ENCODE data around the gene MAGEA11.

DNA sequence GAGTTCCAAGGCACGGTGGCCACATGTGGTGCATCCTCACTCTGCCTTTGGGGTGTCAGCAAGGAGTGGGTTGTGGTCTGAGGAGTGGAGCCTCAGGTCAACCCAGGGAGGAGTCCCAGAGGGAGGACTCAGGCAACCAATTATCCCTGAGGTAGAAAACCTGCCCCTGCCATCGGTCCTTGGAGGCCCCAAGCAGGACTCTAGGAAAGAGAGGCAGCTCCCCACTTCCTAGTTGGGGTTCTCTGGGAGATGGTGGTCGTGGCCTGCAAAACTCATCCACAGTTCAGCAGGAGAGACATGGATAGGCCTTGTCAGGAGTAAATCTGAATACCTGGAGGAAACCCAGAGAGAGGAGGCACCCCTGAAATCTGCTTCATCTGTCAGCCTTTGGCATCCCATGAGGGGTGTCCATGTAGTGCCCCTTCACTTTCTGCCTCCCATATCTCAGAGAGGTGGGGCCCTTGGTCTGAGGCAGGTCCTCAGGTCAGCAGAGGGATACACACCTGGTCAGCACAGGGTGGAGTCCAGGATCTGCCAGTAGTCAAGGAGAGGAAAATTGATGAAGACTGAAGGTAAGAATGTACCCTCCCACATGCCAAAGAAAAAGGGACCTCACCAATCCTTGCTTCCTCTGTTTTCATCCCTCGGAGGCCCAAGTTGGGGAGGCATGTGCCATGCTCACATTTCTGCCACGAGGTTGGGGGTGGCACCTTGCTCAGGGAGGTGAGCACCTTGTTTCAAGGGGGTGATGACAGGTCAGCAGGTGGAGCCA lies 1.6 kb downstream of the MAGEA11 start:
- TF ChIP-seq, protein P1, sequence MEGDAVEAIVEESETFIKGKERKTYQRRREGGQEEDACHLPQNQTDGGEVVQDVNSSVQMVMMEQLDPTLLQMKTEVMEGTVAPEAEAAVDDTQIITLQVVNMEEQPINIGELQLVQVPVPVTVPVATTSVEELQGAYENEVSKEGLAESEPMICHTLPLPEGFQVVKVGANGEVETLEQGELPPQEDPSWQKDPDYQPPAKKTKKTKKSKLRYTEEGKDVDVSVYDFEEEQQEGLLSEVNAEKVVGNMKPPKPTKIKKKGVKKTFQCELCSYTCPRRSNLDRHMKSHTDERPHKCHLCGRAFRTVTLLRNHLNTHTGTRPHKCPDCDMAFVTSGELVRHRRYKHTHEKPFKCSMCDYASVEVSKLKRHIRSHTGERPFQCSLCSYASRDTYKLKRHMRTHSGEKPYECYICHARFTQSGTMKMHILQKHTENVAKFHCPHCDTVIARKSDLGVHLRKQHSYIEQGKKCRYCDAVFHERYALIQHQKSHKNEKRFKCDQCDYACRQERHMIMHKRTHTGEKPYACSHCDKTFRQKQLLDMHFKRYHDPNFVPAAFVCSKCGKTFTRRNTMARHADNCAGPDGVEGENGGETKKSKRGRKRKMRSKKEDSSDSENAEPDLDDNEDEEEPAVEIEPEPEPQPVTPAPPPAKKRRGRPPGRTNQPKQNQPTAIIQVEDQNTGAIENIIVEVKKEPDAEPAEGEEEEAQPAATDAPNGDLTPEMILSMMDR (conservative IDR thresholded peaks at IDR 0.05; ENCODE audit: low read depth in 2 of 2): no peak
- TF ChIP-seq POLR2AphosphoS5 (IDR thresholded peaks at IDR 0.05; ENCODE audit: low read depth) (no peak), EZH2 (IDR thresholded peaks at IDR 0.05; ENCODE audit: low read depth, unreplicated experiment) (no peak), EZH2phosphoT487 (IDR thresholded peaks at IDR 0.05; ENCODE audit: unreplicated experiment) (no peak), JUNB (IDR thresholded peaks at IDR 0.05; ENCODE audit: unreplicated experiment) (no peak), STAT1 (IDR thresholded peaks at IDR 0.05; ENCODE audit: unreplicated experiment) (no peak)
- TF ChIP-seq, protein P2, sequence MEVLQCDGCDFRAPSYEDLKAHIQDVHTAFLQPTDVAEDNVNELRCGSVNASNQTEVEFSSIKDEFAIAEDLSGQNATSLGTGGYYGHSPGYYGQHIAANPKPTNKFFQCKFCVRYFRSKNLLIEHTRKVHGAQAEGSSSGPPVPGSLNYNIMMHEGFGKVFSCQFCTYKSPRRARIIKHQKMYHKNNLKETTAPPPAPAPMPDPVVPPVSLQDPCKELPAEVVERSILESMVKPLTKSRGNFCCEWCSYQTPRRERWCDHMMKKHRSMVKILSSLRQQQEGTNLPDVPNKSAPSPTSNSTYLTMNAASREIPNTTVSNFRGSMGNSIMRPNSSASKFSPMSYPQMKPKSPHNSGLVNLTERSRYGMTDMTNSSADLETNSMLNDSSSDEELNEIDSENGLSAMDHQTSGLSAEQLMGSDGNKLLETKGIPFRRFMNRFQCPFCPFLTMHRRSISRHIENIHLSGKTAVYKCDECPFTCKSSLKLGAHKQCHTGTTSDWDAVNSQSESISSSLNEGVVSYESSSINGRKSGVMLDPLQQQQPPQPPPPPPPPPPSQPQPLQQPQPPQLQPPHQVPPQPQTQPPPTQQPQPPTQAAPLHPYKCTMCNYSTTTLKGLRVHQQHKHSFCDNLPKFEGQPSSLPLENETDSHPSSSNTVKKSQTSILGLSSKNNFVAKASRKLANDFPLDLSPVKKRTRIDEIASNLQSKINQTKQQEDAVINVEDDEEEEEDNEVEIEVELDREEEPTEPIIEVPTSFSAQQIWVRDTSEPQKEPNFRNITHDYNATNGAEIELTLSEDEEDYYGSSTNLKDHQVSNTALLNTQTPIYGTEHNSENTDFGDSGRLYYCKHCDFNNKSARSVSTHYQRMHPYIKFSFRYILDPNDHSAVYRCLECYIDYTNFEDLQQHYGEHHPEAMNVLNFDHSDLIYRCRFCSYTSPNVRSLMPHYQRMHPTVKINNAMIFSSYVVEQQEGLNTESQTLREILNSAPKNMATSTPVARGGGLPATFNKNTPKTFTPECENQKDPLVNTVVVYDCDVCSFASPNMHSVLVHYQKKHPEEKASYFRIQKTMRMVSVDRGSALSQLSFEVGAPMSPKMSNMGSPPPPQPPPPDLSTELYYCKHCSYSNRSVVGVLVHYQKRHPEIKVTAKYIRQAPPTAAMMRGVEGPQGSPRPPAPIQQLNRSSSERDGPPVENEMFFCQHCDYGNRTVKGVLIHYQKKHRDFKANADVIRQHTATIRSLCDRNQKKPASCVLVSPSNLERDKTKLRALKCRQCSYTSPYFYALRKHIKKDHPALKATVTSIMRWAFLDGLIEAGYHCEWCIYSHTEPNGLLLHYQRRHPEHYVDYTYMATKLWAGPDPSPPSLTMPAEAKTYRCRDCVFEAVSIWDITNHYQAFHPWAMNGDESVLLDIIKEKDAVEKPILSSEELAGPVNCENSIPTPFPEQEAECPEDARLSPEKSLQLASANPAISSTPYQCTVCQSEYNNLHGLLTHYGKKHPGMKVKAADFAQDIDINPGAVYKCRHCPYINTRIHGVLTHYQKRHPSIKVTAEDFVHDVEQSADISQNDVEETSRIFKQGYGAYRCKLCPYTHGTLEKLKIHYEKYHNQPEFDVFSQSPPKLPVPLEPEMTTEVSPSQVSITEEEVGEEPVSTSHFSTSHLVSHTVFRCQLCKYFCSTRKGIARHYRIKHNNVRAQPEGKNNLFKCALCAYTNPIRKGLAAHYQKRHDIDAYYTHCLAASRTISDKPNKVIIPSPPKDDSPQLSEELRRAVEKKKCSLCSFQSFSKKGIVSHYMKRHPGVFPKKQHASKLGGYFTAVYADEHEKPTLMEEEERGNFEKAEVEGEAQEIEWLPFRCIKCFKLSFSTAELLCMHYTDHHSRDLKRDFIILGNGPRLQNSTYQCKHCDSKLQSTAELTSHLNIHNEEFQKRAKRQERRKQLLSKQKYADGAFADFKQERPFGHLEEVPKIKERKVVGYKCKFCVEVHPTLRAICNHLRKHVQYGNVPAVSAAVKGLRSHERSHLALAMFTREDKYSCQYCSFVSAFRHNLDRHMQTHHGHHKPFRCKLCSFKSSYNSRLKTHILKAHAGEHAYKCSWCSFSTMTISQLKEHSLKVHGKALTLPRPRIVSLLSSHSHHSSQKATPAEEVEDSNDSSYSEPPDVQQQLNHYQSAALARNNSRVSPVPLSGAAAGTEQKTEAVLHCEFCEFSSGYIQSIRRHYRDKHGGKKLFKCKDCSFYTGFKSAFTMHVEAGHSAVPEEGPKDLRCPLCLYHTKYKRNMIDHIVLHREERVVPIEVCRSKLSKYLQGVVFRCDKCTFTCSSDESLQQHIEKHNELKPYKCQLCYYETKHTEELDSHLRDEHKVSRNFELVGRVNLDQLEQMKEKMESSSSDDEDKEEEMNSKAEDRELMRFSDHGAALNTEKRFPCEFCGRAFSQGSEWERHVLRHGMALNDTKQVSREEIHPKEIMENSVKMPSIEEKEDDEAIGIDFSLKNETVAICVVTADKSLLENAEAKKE (CRISPR knock-in tag; IDR thresholded peaks at IDR 0.05): no peak

All from GM23338 (cell line).